BJ (cell line): ENCODE data around the gene KDM4C. TPM values are rescaled to one million over a fixed set of nuclear protein-coding genes. Genes with fewer than 3 reads are reported as not detected.

Experiments
- CTCF ChIA-PET: fragments of 350-600 bp; formaldehyde crosslinking; extraction: SDS; loops from one replicate; lab custom pipeline; 2021; ENCODE audit warnings: antibody characterized with exemption, inconsistent platforms; lab: Yijun Ruan, JAX
- POLR2A ChIA-PET: fragments of 300-600 bp; sonication (Branson Sonifier 250); formaldehyde crosslinking; extraction: SDS; loops from one replicate; lab custom pipeline; 2021; ENCODE audit warnings: antibody characterized with exemption; lab: Charles Lee
- DNase-seq: peaks from one replicate; pipeline ENCODE4 v3.0.0-alpha.2; 2011; ENCODE audit warnings: low read depth
- H3K27me3 ChIP-seq: 2 replicates; pipeline ENCODE4 v1.6.0; 2011; ENCODE audit warnings: low read length; ENCODE audit not compliant: control insufficient read depth, insufficient read depth
- H3K36me3 ChIP-seq: 2 replicates; pipeline ENCODE4 v1.5.1; 2011; ENCODE audit warnings: low read length; ENCODE audit not compliant: control insufficient read depth, insufficient read depth
- H3K4me3 ChIP-seq: 2 replicates; pipeline ENCODE4 v1.5.1; 2011; ENCODE audit warnings: low read depth, mild to moderate bottlenecking, control low read depth, low read length
- polyA plus RNA-seq: library from polyadenylated mRNA; depleted of rRNA; stranded (reverse); fragments of >200 nt; gene quantifications from 2 replicates; pipeline ENCODE4 v1.2.3, GENCODE V29; 2011
- TF ChIP-seq, protein P1 (sequence below): IDR thresholded peaks from 2 replicates; pipeline ENCODE4 v1.5.1; 2011; ENCODE audit warnings: low read depth, mild to moderate bottlenecking, control low read depth, inconsistent platforms, low read length, moderate library complexity; ENCODE audit not compliant: insufficient read depth

KDM4C gene
- polyA plus RNA-seq, 1 experiment: 11.3 TPM

DNA sequence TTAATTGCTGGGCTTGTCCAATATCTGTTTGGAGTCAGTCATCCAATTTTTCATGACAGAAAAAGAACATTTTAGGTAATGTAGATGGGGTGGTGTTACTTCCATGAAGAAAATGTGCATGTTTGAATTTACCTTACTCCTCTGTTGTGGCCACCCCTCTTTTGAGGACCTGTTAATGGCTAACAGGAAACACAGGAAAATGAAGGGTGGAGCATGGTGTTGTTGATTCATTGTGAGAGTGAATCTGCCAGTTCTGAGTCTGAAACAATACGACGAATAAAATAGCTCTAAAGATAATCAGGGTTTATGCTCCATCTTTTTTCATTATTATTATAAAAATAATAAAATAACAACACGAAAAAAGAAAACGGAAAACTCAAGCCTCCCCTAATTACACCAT lies 335.3 kb downstream of the KDM4C start:
- Histone ChIP-seq H3K4me3 (no peak overlapping the region), H3K27me3 (no peaks in the 10 kb centered on the region), H3K36me3 (no peaks in the 10 kb centered on the region)
- TF ChIP-seq, protein P1, sequence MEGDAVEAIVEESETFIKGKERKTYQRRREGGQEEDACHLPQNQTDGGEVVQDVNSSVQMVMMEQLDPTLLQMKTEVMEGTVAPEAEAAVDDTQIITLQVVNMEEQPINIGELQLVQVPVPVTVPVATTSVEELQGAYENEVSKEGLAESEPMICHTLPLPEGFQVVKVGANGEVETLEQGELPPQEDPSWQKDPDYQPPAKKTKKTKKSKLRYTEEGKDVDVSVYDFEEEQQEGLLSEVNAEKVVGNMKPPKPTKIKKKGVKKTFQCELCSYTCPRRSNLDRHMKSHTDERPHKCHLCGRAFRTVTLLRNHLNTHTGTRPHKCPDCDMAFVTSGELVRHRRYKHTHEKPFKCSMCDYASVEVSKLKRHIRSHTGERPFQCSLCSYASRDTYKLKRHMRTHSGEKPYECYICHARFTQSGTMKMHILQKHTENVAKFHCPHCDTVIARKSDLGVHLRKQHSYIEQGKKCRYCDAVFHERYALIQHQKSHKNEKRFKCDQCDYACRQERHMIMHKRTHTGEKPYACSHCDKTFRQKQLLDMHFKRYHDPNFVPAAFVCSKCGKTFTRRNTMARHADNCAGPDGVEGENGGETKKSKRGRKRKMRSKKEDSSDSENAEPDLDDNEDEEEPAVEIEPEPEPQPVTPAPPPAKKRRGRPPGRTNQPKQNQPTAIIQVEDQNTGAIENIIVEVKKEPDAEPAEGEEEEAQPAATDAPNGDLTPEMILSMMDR: no peak
- POLR2A ChIA-PET: no interaction called here
- no peak for DNase-seq
- CTCF ChIA-PET: no interaction called here

- ChIA-PET CTCF (interaction anchor here (1.0 kb wide), 1 partner anchor 13 kb away, joined by 3 read pairs; no protein-coding TSS in a partner anchor), POLR2A (no interaction called here)
- TF ChIP-seq, protein P1: peak; percentile 33; the same call in 1 of the 2 replicates
- Histone ChIP-seq H3K4me3 (no peak overlapping the region), H3K36me3 (no peaks in the 10 kb centered on the region), H3K27me3 (no peaks in the 10 kb centered on the region)
- DNase-seq: no peak
Observed at GRCh38 chr9:7094052-7094451, 336.3 kb downstream of the KDM4C start.

DNA sequence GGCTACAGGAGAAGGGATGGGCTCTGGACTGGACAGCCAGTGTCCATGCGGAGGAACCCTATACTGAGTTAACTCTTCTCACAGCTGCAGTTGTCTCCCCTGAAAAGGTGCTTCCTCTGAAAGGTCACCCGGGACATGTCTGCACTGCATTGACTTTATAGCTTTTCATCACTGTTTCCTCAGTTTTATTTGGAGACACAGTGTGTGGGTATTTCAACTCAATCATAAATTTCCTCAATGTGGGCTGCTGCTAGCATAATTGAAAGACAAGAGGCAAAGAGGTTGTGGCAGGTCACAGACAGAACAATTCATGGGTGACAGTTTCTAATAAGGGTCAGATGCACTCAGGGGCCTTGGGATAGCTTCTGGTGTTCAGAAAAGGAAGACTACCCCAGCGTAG lies 336.8 kb downstream of the KDM4C start:
- H3K27me3 ChIP-seq: no peaks in the 10 kb centered on the region
- no peak overlapping the region for H3K4me3 ChIP-seq
- no peak for DNase-seq
- no peaks in the 10 kb centered on the region; the same call in 1 of the 2 replicates for H3K36me3 ChIP-seq
- TF ChIP-seq, protein P1: no peak
- ChIA-PET POLR2A (no interaction called here), CTCF (interaction anchor here (1.0 kb wide), 1 partner anchor 13 kb away, joined by 3 read pairs; no protein-coding TSS in a partner anchor)

- Histone ChIP-seq H3K27me3 (no peaks in the 10 kb centered on the region), H3K36me3 (no peaks in the 10 kb centered on the region; the same call in 1 of the 2 replicates), H3K4me3 (no peak overlapping the region)
- POLR2A ChIA-PET: no interaction called here
- CTCF ChIA-PET: interaction anchor here (1.0 kb wide), 1 partner anchor 12 kb away, joined by 3 read pairs; no protein-coding TSS in a partner anchor
- TF ChIP-seq, protein P1: no peak
- DNase-seq: no peak
Observed at GRCh38 chr9:7095058-7095457, 337.3 kb downstream of the KDM4C start.

GRCh38 chr9:7097040-7097715 lies 339.4 kb downstream of the KDM4C start:
- POLR2A ChIA-PET: no interaction called here
- H3K36me3 ChIP-seq: no peaks in the 10 kb centered on the region; the same call in 1 of the 2 replicates
- H3K4me3 ChIP-seq: no peak overlapping the region
- no peak for DNase-seq
- CTCF ChIA-PET: interaction anchor here (0.8 to 0.9 kb wide), 2 partner anchors 44 to 305 kb away, joined by 3 read pairs; no protein-coding TSS in a partner anchor
- TF ChIP-seq, protein P1: no peak
- no peaks in the 10 kb centered on the region for H3K27me3 ChIP-seq
